Right lobe of liver (tissue), 4 donors: Measurements from ENCODE around the gene MIA3.

Source experiments
- CTCF ChIP-seq, 4 donors: fragments of 200-600 bp in 3 of 4; fragments of 450-650 bp in 1 of 4; IDR thresholded peaks; one replicate each; pipeline versions ENCODE4 v1.5.1 to v1.8.0; 2016 to 2022; ENCODE audit warnings: antibody characterized with exemption in 4 of 4, mild to moderate bottlenecking in 2 of 4
- POLR2A ChIP-seq: fragments of 450-650 bp; IDR thresholded peaks from one replicate; pipeline ENCODE4 v1.6.1; 2017; ENCODE audit warnings: antibody characterized with exemption, mild to moderate bottlenecking
- donor health status: DM: no; HTN: no; CAD: no.
- donor health status: DM: no; HTN: no; CAD: no.
- donor health status: DM: no; HTN: yes; CAD: no.

- no peak for TF ChIP-seq CTCF (IDR thresholded peaks at IDR 0.05)
- TF ChIP-seq POLR2A, result peak; percentile 68
Observed at GRCh38 chr1:222589462-222590302, 28.2 kb upstream of the MIA3 start, which contains the start of gene TAF1A.
